HG03354 (cell line): ENCODE data around the gene PES1.
"Not testable (repeated sequence)": the region's sequence is repeated elsewhere in the genome, so short reads cannot be mapped to it uniquely, and the experiment has no call there.

Source experiments
- ATAC-seq: cut with Tn5 transposase; IDR thresholded peaks from one replicate; pipeline ENCODE4 v1.9.1; 2021; ENCODE audit warnings: mild to moderate bottlenecking; ENCODE audit not compliant: unreplicated experiment, poor library complexity, severe bottlenecking

The PES1 gene

DNA sequence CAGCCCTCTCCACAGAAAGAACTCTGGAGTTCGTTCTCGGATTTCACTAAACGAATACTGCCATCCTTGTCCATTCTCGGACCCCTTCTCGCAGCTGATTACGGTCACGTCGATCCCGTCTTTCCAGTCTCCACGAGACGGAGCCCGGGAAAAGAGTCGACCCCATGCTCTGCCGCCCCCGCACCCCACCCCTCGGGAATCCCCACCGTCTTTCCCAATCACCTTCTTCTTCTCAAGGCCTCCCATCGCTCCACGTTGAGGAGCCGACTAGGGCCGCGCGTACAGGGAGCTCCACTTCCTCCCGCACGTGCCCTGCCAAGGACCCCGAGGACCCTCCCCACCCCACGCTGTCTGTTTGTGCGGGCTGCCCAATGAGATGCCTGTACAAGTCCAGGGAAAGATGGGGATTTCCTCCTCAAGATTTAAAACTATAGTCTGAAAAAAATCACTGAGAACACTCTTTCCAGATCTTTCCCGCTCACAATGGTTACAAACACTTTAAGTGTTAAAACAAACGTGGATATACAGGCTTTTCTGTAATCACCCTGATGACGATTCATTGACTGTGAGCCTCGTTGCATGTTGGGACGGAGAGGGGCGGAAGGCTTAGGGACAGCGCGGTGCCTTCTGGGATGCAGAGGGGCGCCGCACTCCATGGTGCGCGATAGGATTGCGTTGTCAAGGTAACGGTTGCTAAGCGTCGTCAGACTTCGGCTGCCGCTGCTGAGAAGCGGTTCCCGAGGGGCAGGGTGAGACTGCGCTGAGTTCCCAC, at the start of gene PES1:
PES1 (minus strand) TSS at position 323 of the 772 bp plus-strand sequence; CDS start at position 246, 77 bp downstream.
- ATAC-seq, result peak; percentile 96

- no peak for ATAC-seq
Measured at GRCh38 chr22:30640839-30641430, 49.2 kb upstream of the PES1 start.

DNA sequence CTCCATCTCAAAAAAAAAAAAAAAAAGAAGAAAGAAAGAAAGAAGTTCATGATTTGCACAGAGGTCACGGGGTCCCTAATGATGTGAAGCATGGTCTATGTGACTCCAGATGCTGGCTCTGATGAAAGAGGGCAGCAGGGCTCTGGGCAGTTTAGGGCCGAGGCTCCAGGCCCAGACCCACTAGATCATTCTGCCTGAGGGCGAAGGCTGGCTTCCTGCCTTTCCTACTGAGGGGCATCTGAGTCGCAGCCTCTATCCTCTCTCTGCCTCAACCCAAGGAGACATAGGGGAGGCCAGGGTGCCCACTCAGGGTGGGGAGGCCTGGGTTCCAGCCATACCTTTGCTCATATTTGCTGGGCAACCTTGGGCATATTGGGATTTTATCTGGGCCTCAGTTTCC, 48.7 kb upstream of the PES1 start:
- ATAC-seq, result no peak

GRCh38 chr22:30637701-30638114, 46.0 kb upstream of the PES1 start:
- ATAC-seq, result no peak

- no peak for ATAC-seq
Measured at GRCh38 chr22:30636226-30637077, 44.7 kb upstream of the PES1 start.

DNA sequence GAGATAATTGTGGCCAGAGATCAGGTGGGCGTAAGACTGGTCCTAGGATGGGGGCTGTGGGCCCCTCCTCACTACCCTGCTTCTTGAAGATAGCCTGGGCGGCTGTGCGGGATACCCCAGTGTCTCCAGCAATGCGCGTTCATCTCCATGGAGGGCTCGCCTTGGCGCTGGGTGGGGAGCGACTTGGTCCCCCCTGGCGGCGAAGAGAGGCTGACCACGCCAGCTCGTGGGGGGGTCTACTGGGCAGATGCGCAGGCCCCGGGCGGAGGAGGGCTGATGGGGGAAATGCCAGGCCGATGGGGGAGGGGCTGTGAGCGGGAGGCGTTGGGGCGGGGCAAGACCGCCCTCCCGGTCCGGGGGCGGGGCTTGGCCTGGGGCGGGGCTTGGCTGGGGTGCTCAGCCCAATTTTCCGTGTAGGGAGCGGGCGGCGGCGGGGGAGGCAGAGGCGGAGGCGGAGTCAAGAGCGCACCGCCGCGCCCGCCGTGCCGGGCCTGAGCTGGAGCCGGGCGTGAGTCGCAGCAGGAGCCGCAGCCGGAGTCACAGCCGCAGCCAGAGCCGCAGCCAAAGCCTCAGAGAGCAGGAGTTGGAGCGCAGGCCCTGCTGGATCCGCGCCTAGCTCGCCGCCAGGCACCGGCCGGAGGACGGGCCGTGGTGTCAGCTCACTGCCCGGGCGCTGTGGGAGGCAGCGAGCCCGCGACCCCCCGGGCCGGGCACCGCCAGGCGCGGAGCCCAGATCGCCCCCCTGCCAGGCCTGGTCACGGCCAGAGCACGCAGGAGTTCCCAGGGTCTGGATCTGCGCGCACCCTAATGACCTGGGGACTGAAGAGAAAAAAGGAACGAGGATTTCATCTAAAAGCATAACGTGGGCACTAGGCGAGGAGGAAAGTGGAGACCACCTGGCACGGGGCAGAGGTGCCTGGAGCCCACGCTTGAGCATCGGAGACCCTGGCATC, 43.8 kb upstream of the PES1 start, which contains the start of gene SLC35E4:
SLC35E4 (plus strand) TSS at position 509 of the 953 bp plus-strand sequence. CDS start 670 bp downstream, outside the sequence.
- peak; percentile 66 for ATAC-seq

- peak; percentile 55 for ATAC-seq
Measured at GRCh38 chr22:30634471-30635233, 42.9 kb upstream of the PES1 start.

DNA sequence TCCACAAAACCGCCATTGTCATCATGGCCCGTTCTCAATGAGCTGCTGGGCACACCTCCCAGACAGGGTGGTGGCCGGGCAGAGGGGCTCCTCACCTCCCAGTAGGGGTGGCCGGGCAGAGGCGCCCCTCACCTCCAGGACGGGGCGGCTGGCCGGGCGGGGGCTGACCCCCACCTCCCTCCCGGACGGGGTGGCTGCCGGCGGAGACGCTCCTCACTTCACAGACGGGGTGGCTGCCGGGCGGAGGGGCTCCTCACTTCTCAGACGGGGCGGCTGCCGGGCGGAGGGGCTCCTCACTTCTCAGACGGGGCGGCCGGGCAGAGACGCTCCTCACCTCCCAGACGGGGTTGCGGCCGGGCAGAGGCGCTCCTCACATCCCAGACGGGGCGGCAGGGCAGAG, 39.8 kb upstream of the PES1 start:
- not testable (repeated sequence) for ATAC-seq

- no peak for ATAC-seq
Measured at GRCh38 chr22:30628491-30628890, 36.8 kb upstream of the PES1 start.

DNA sequence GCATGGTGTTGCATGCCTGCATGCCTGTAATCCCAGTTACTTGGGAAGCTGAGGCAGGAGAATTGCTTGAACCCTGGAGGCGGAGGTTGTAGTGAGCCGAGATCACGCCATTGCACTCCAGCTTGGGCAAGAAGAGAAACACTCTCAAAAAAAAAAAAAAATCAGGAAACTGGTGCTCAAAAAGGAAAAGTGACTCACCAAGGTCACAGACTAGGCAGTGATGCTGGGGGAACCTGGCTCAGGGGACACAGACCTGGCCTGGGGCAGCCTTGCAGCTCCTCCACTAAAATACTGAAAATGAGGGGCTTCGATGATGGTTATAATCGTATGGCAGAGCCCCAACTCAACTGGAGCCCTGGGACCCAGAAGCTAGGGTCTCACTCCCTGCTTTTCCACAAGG, 35.8 kb upstream of the PES1 start:
- ATAC-seq, result no peak

GRCh38 chr22:30626413-30626812, 34.7 kb upstream of the PES1 start:
- ATAC-seq, result no peak

DNA sequence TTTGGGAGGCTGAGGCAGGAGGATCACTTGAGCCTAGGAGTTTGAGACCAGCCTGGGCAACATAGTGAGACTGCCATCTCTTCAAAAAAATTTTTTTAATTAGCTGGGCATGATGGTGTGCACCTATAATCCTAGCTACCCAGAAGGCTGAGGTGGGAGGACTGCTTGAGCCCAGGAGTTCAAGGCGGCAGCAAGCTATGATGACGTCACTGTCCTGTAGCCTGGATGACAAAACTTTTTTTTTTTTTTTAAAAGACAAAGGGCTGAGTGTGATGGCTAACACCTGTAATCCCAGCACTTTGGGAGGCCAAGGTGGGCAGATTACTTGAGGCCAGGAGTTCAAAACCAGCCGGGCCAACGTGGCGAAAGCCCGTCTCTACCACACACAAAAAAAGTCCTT, 28.2 kb upstream of the PES1 start:
- not testable (repeated sequence) for ATAC-seq

GRCh38 chr22:30617819-30618218, 26.1 kb upstream of the PES1 start:
- no peak for ATAC-seq

GRCh38 chr22:30615543-30615954, 23.8 kb upstream of the PES1 start:
- ATAC-seq, result no peak

- no peak for ATAC-seq
Measured at GRCh38 chr22:30614879-30615278, 23.2 kb upstream of the PES1 start.

DNA sequence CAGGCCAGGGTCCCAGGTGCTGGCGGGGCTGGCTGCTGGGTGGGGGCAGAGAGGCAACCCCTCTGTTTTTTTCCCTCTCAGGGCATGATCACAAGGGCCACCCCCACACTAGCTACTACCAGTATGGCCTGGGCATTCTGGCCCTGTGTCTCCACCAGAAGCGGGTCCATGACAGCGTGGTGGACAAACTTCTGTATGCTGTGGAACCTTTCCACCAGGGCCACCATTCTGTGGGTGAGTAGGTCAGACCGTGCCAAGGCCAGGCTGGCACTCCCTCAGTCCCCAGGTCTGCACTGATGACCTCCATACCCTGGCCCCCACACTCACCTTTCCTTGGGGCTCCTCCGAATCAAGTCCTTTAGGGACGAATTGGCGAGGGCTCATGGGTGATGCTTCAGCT, 22.6 kb upstream of the PES1 start:
- no peak for ATAC-seq

GRCh38 chr22:30612789-30613188, 21.1 kb upstream of the PES1 start:
- ATAC-seq, result no peak

DNA sequence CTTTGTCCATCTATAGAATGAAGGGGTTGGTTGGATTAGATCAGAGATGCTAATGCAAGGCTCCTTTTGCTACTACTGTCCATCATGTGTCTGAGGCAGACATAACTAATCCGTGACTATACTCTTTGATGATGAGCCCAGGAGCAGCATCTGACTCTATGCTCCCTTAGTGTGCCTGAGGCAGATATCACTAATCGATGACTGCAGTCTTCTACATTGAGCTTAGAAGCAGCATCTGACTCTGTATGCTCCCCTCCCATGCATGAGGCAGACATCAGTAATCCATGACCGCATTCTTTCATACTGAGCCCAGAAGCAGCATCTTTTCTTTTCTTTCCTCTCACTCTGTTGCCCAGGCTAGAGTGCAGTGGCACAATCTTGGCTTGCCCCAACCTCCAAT, 19.5 kb upstream of the PES1 start:
- no peak for ATAC-seq

- no peak for ATAC-seq
Measured at GRCh38 chr22:30610299-30610698, 18.6 kb upstream of the PES1 start.
